H1 (cell line): ENCODE measurements around the gene CIROP. TPM values are rescaled to one million over a fixed set of nuclear protein-coding genes. Genes with fewer than 3 reads are reported as not detected.

Experiments
- CTCF ChIA-PET: fragments of 300-600 bp; sonication (Branson Sonifier 250); formaldehyde crosslinking; loops from one replicate; lab custom pipeline; 2021; ENCODE audit not compliant: partially characterized antibody; lab: Charles Lee
- POLR2A ChIA-PET: fragments of 300-600 bp; sonication (Branson Sonifier 250); formaldehyde crosslinking; loops from one replicate; lab custom pipeline; 2021; ENCODE audit warnings: inconsistent platforms; ENCODE audit not compliant: partially characterized antibody; lab: Charles Lee
- DNase-seq, 2 experiments: peaks; one replicate each; pipeline versions ENCODE4 v3.0.0 to v3.0.0-alpha.2; 2010 to 2022; ENCODE audit warnings: low spot score in 2 of 2, low read depth in 1 of 2, mixed read lengths in 1 of 2
- FAIRE-seq: peaks from 2 replicates; lab custom pipeline; 2011; peaks lifted over from hg19 to GRCh38; lab: Jason Lieb, UNC
- H2AFZ ChIP-seq: 2 replicates; pipeline ENCODE4 v1.8.1; 2012; ENCODE audit warnings: low read length, inconsistent platforms
- H2AK5ac ChIP-seq: 2 replicates; pipeline ENCODE4 v1.6.1; 2013; ENCODE audit warnings: low read depth, low read length
- H2BK120ac ChIP-seq: replicated peaks from 2 replicates; pipeline ENCODE3; 2013; ENCODE audit warnings: low read depth, low read length, inconsistent platforms
- H2BK12ac ChIP-seq: 2 replicates; pipeline ENCODE4 v1.6.1; 2013; ENCODE audit warnings: low read depth, low read length
- H2BK15ac ChIP-seq: 2 replicates; pipeline ENCODE4 v1.6.1; 2013; ENCODE audit warnings: low read length
- H2BK20ac ChIP-seq: 2 replicates; pipeline ENCODE4 v1.6.1; 2013; ENCODE audit warnings: low read length
- H2BK5ac ChIP-seq: 2 replicates; pipeline ENCODE4 v1.6.1; 2013; ENCODE audit warnings: low read depth, low read length
- H3K14ac ChIP-seq: 2 replicates; pipeline ENCODE4 v1.6.1; 2013; ENCODE audit warnings: inconsistent platforms; ENCODE audit not compliant: insufficient read length
- H3K18ac ChIP-seq: 2 replicates; pipeline ENCODE4 v1.6.1; 2013; ENCODE audit warnings: low read length; ENCODE audit errors: extremely low read depth
- H3K23ac ChIP-seq: 2 replicates; pipeline ENCODE4 v1.6.1; 2013; ENCODE audit warnings: inconsistent platforms; ENCODE audit not compliant: insufficient read length
- H3K23me2 ChIP-seq: 2 replicates; pipeline ENCODE4 v1.6.1; 2013; ENCODE audit warnings: low read depth, low read length
- H3K27ac ChIP-seq: 2 replicates; pipeline ENCODE4 v1.6.1; 2011; ENCODE audit warnings: low read depth, low read length, inconsistent platforms
- H3K27me3 ChIP-seq, 4 experiments: replicated peaks in 1 of 4; 1 replicate in 1 of 4; 2 replicates in 3 of 4; pipeline versions ENCODE4 v1.6.1 to v1.8.1; 2011 to 2013; ENCODE audit warnings: low read length in 3 of 4, mild to moderate bottlenecking in 3 of 4, inconsistent platforms in 2 of 4, mixed read lengths in 2 of 4, moderate library complexity in 1 of 4; ENCODE audit not compliant: control insufficient read depth in 3 of 4, insufficient read depth in 3 of 4; ENCODE audit errors: extremely low read depth in 1 of 4
- H3K36me3 ChIP-seq, 4 experiments: 2 replicates each; pipeline versions ENCODE4 v1.6.1 to v1.8.1; 2011 to 2013; ENCODE audit warnings: mild to moderate bottlenecking in 4 of 4, low read length in 3 of 4, moderate library complexity in 2 of 4, control low read depth in 1 of 4, inconsistent platforms in 1 of 4; ENCODE audit not compliant: insufficient read depth in 4 of 4, control insufficient read depth in 2 of 4
- H3K4ac ChIP-seq: replicated peaks from 2 replicates; pipeline ENCODE3; 2013; ENCODE audit warnings: low read length, low read depth, mixed read lengths, inconsistent platforms; ENCODE audit not compliant: insufficient read length
- H3K4me1 ChIP-seq, 4 experiments: replicated peaks in 1 of 4; 1 replicate in 1 of 4; 2 replicates in 3 of 4; pipeline versions ENCODE4 v1.6.1 to v1.8.1; 2011 to 2013; ENCODE audit warnings: low read length in 3 of 4, inconsistent platforms in 2 of 4, mixed read lengths in 1 of 4; ENCODE audit not compliant: insufficient read depth in 4 of 4, control insufficient read depth in 3 of 4
- H3K4me2 ChIP-seq, 2 experiments: 2 replicates each; pipeline versions ENCODE4 v1.6.1 to v1.8.1; 2011 to 2013; ENCODE audit warnings: low read depth in 2 of 2, low read length in 2 of 2, control low read depth in 1 of 2, inconsistent platforms in 1 of 2, mild to moderate bottlenecking in 1 of 2; ENCODE audit not compliant: insufficient read depth in 1 of 2
- H3K4me3 ChIP-seq, 4 experiments: fragments of 200-600, 300-600 bp in 1 of 4; sonication (generic), shearing (Covaris generic), sonication (Bioruptor Twin) in 1 of 4; 2 replicates each; pipeline versions ENCODE4 v1.5.1 to v1.8.1; 2011 to 2016; ENCODE audit warnings: low read length in 4 of 4, low read depth in 3 of 4, control low read depth in 2 of 4, inconsistent platforms in 2 of 4, mild to moderate bottlenecking in 2 of 4, mixed read lengths in 1 of 4, moderate library complexity in 1 of 4; ENCODE audit not compliant: insufficient read depth in 2 of 4; ENCODE audit errors: extremely low read depth in 1 of 4
- H3K56ac ChIP-seq: replicated peaks from 2 replicates; pipeline ENCODE3; 2013; ENCODE audit warnings: low read depth, mild to moderate bottlenecking, mixed read lengths, low read length, inconsistent platforms; ENCODE audit not compliant: insufficient read length
- H3K79me1 ChIP-seq: 2 replicates; pipeline ENCODE4 v1.6.1; 2013; ENCODE audit warnings: low read depth, low read length, control low read depth
- H3K79me2 ChIP-seq, 2 experiments: 2 replicates each; pipeline versions ENCODE4 v1.6.1 to v1.8.1; 2012 to 2013; ENCODE audit warnings: low read length in 2 of 2, mild to moderate bottlenecking in 2 of 2, inconsistent platforms in 1 of 2; ENCODE audit not compliant: insufficient read depth in 2 of 2, control insufficient read depth in 1 of 2
- H3K9ac ChIP-seq, 4 experiments: replicated peaks in 1 of 4; 1 replicate in 1 of 4; 2 replicates in 3 of 4; pipeline versions ENCODE4 v1.6.1 to v1.8.1; 2011 to 2013; ENCODE audit warnings: low read depth in 3 of 4, low read length in 3 of 4, control low read depth in 2 of 4, mild to moderate bottlenecking in 2 of 4, moderate library complexity in 2 of 4, inconsistent platforms in 1 of 4; ENCODE audit errors: extremely low read depth in 1 of 4
- H3K9me3 ChIP-seq, 2 experiments: 2 replicates each; pipeline versions ENCODE4 v1.6.1 to v1.8.1; 2012 to 2013; ENCODE audit warnings: mild to moderate bottlenecking in 2 of 2, moderate library complexity in 2 of 2, control low read depth in 1 of 2, inconsistent platforms in 1 of 2, low read depth in 1 of 2, low read length in 1 of 2, mixed read lengths in 1 of 2; ENCODE audit not compliant: insufficient read depth in 2 of 2
- H4K20me1 ChIP-seq, 2 experiments: replicated peaks in 1 of 2; 2 replicates each; pipeline versions ENCODE3 to v1.8.1; 2011 to 2013; ENCODE audit warnings: inconsistent platforms in 2 of 2, low read length in 2 of 2, mild to moderate bottlenecking in 1 of 2; ENCODE audit not compliant: insufficient read depth in 2 of 2, control insufficient read depth in 1 of 2
- H4K5ac ChIP-seq: 2 replicates; pipeline ENCODE4 v1.6.1; 2013; ENCODE audit warnings: low read length, low read depth, mixed read lengths, inconsistent platforms; ENCODE audit not compliant: insufficient read length
- H4K8ac ChIP-seq: 2 replicates; pipeline ENCODE4 v1.8.0; 2013; ENCODE audit warnings: mild to moderate bottlenecking, moderate library complexity, low read length, inconsistent platforms; ENCODE audit not compliant: insufficient read depth; ENCODE audit errors: extremely low read depth
- H4K91ac ChIP-seq: replicated peaks from 2 replicates; pipeline ENCODE3; 2013; ENCODE audit warnings: low read length, mixed read lengths, inconsistent platforms; ENCODE audit not compliant: insufficient read length
- polyA plus RNA-seq, 7 experiments: library from polyadenylated mRNA; depleted of rRNA in 3 of 7; stranded (reverse) in 5 of 7; unstranded in 2 of 7; fragments of >200 nt in 5 of 7; fragments of 200-250 nt in 2 of 7; gene quantifications; 1 replicate in 5 of 7; 2 replicates in 1 of 7; 4 replicates in 1 of 7; pipeline versions ENCODE4 v1.2.1 to v1.2.3, GENCODE V29; 2011 to 2013; ENCODE audit warnings: missing spikeins in 2 of 7, mixed read lengths in 2 of 7
- total RNA-seq: library from RNA; stranded (reverse); fragmentation: NEBNext Ultra II Directional; extraction: Animal tissue kit (Norgen Biotek cat#: 25700); gene quantifications from 2 replicates; pipeline ENCODE4 v1.2.1, GENCODE V29; 2021

CIROP gene
- total and polyA plus RNA-seq, 2 of the 8 experiments (the other 6 are each of a cell fraction or from before 2014, with no cell fraction given), result 0.06 TPM; not detected in 1

GRCh38 chr14:23149745-23150144 lies 45.0 kb upstream of the CIROP start:
- H3K9ac ChIP-seq, result no peak overlapping the region
- H3K79me1 ChIP-seq, result no peaks in the 10 kb centered on the region; the same call in none of the 2 replicates
- H4K5ac ChIP-seq, result no peak overlapping the region
- H3K4me2 ChIP-seq, result no peak overlapping the region
- no peak overlapping the region for H2AK5ac ChIP-seq
- no peaks in the 10 kb centered on the region for H3K79me2 ChIP-seq
- no peak overlapping the region for H4K91ac ChIP-seq
- peaks cover 2 to 4% of the 10 kb centered on the region in 2 experiments for H4K20me1 ChIP-seq
- POLR2A ChIA-PET, result interaction anchor here (0.6 to 1.8 kb wide), 5 partner anchors 12 to 73 kb away, joined by 3 to 4 read pairs (median 3); no protein-coding TSS in a partner anchor
- H3K4me1 ChIP-seq, result peaks cover 3 to 6% (median 6%) of the 10 kb centered on the region in 4 experiments; a peak in 6 of 7 replicates
- no peaks in the 10 kb centered on the region for H3K9me3 ChIP-seq
- no peak overlapping the region for H4K8ac ChIP-seq
- no peak overlapping the region for H3K14ac ChIP-seq
- no peak overlapping the region for H3K27ac ChIP-seq
- no peak overlapping the region for H3K4me3 ChIP-seq
- H2BK120ac ChIP-seq, result no peak overlapping the region
- H3K4ac ChIP-seq, result no peak overlapping the region
- H3K56ac ChIP-seq, result no peak overlapping the region
- FAIRE-seq, result no peak
- no peak for DNase-seq
- peaks cover 3% of the 10 kb centered on the region; the same call in 1 of the 2 replicates for H3K23me2 ChIP-seq
- H3K27me3 ChIP-seq, result no peaks in the 10 kb centered on the region
- H2BK12ac ChIP-seq, result no peak overlapping the region
- H2BK5ac ChIP-seq, result no peak overlapping the region
- H3K18ac ChIP-seq, result no peak overlapping the region
- no peak overlapping the region for H2BK20ac ChIP-seq
- H3K23ac ChIP-seq, result no peak overlapping the region
- H2AFZ ChIP-seq, result no peak overlapping the region
- H3K36me3 ChIP-seq, result peaks cover 0 to 21% (median 8%) of the 10 kb centered on the region in 4 experiments; a peak in 6 of 8 replicates
- no peak overlapping the region for H2BK15ac ChIP-seq
- CTCF ChIA-PET, result interaction anchor here (1.1 to 1.8 kb wide), 3 partner anchors 19 to 37 kb away, joined by 3 to 7 read pairs (median 3); no protein-coding TSS in a partner anchor
